Heart left ventricle (tissue), 16 donors: Measurements from ENCODE around the gene OR51B5. TPM values are rescaled to one million over a fixed set of nuclear protein-coding genes. Genes with fewer than 3 reads are reported as not detected.
"Not testable (repeated sequence)": the region's sequence is repeated elsewhere in the genome, so short reads cannot be mapped to it uniquely, and the experiment has no call there.

Source experiments
- ATAC-seq, 4 donors: fragments of 200-7000 bp; cut with Tn5 transposase; one replicate each; pipeline ENCODE4 v1.9.1; 2020 to 2022; ENCODE audit warnings: moderate library complexity in 4 of 4, mild to moderate bottlenecking in 3 of 4, moderate number of reproducible peaks in 1 of 4
- DNase-seq, 5 donors: peaks; one replicate each; pipeline ENCODE4 v3.0.0-alpha.2; 2020
- H3K27ac ChIP-seq, 12 donors: fragments of 200-600 bp; sonication (generic) in 4 of 12; one replicate each; pipeline versions ENCODE4 v1.5.0 to v1.8.0; 2016 to 2022; ENCODE audit warnings: mild to moderate bottlenecking in 2 of 12
- H3K27me3 ChIP-seq, 9 donors: fragments of 200-600 bp; sonication (generic) in 2 of 9; one replicate each; pipeline versions ENCODE4 v1.5.1 to v1.8.0; 2016 to 2022; ENCODE audit warnings: mild to moderate bottlenecking in 3 of 9
- H3K36me3 ChIP-seq, 9 donors: fragments of 200-600 bp; sonication (generic) in 2 of 9; one replicate each; pipeline versions ENCODE4 v1.5.0 to v1.8.0; 2018 to 2022; ENCODE audit warnings: mild to moderate bottlenecking in 2 of 9
- H3K4me1 ChIP-seq, 12 donors: fragments of 200-600 bp; sonication (generic) in 4 of 12; one replicate each; pipeline versions ENCODE4 v1.5.0 to v1.8.0; 2016 to 2022; ENCODE audit warnings: mild to moderate bottlenecking in 3 of 12
- H3K4me3 ChIP-seq, 12 donors: fragments of 200-600 bp; sonication (generic) in 4 of 12; one replicate each; pipeline versions ENCODE4 v1.5.0 to v1.8.0; 2017 to 2022; ENCODE audit warnings: mild to moderate bottlenecking in 9 of 12, moderate library complexity in 4 of 12
- H3K9me3 ChIP-seq, 12 donors: fragments of 200-600 bp; sonication (generic) in 4 of 12; one replicate each; pipeline versions ENCODE4 v1.5.0 to v1.8.0; 2016 to 2022; ENCODE audit warnings: mild to moderate bottlenecking in 1 of 12
- CTCF ChIP-seq, 12 donors: fragments of 200-600 bp; sonication (generic) in 4 of 12; IDR thresholded peaks; one replicate each; pipeline versions ENCODE4 v1.5.0 to v1.8.0; 2018 to 2022; ENCODE audit warnings: antibody characterized with exemption in 12 of 12, mild to moderate bottlenecking in 5 of 12
- POLR2A ChIP-seq, 2 donors: fragments of 450-650 bp; IDR thresholded peaks; one replicate each; pipeline ENCODE4 v1.6.1; 2017; ENCODE audit warnings: antibody characterized with exemption in 2 of 2, mild to moderate bottlenecking in 2 of 2, moderate library complexity in 2 of 2
- WGBS, 4 donors: extraction: QIAGEN DNeasy Blood & Tissue Kit in 2 of 4; methylation state at CpG; one replicate each; pipeline versions ENCODE4 v1.1.5 to v1.1.7; 2013 to 2018; 5-methylcytosine and 5-hydroxymethylcytosine counted together
- intact Hi-C, 10 donors: fragments of 100-400 bp; cut with DNase I; formaldehyde crosslinking; loops; one replicate each; pipeline versions ENCODE4 v1.11.1 to v1.14.2; 2022
- polyA plus RNA-seq, 2 donors: library from polyadenylated mRNA; stranded (reverse); fragments of 200-250 nt; gene quantifications; one replicate each; pipeline ENCODE4 v1.2.3, GENCODE V29; 2013
- total RNA-seq, 9 donors: library from RNA; depleted of rRNA in 2 of 9; stranded (reverse); fragments of >200 nt in 2 of 9; fragmentation: NEBNext Ultra II Directional in 3 of 9; extraction: Animal tissue kit (Norgen Biotek cat#: 25700) in 3 of 9; gene quantifications; one replicate each; pipeline versions ENCODE4 v1.1.0 to v1.2.4, GENCODE V29; 2016 to 2023
- donor health status: ischemic (EF 13 %, LVEDD 7.1; RV severe dilation, severe dysfunction).
- donor health status: healthy with polysubstance abuse.
- donor health status: DM: no; HTN: yes; CAD: no.
- donor health status: DM: no; HTN: no; CAD: no.
- donor health status: ischemic (EF 25% LVEDD 6.9; RV normal size, moderate dysfunction).
- donor health status: ischemic (EF 25% LVEDD 5.7; RV mildly dilated, moderate dysfunction).
- donor health status: healthy.
- donor health status: DM: yes; HTN: yes; CAD: no.
- donor health status: ischemic (EF 35%, LVEDD 5.7; RV mildly dilated, moderate dysfunction).
- donor health status: nonischemic (EF 11% LVEDD 7.7; RV severe dilation, severe dysfunction).
- donor health status: DM: yes; HTN: yes; CAD: no.
- donor health status: PGD.
- donor health status: ischemic (EF 29% LVEDD 5.4; RV normal size, mild dysfunction).
- donor health status: nonischemic (EF 23%, LVEDD 6.1; RV moderate dilation, normal function).

The OR51B5 gene
- total and polyA plus RNA-seq, 11 donors = 0.11 to 0.80 TPM; not detected in 9

DNA sequence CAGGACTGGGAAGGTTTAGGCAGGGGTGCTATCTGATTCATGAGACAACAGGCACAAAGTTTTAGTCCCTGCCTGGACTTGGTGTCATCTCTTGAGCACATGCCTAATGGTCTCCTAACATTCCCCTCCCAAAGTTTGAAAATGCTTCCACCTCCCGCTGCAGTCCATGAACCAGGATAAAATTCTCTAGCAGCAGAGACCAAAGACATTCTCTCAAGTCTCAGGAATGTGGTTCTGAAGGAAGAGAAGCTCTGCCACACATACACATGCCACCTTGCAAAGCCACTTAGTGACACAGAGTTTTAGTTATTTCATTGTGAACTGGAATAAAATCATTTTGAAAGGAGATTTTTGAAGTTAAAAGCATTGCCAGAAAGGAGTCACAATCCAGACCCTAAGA lies 23.5 kb upstream of the OR51B5 start:
- H3K4me1 ChIP-seq = peaks cover 0 to 14% (median 0%) of the 10 kb centered on the region in 12 donors
- H3K36me3 ChIP-seq = no peaks in the 10 kb centered on the region
- DNase-seq = no peak
- H3K27ac ChIP-seq = no peak overlapping the region
- WGBS, 4 donors = 0 to 68% (median 47%) methylated on average over 1 of the region's 1 CpG
- H3K4me3 ChIP-seq = no peak overlapping the region
- no peaks in the 10 kb centered on the region for H3K27me3 ChIP-seq
- TF ChIP-seq POLR2A (IDR thresholded peaks at IDR 0.05) = no peak
- TF ChIP-seq CTCF (IDR thresholded peaks at IDR 0.05) = no peak
- no peaks in the 10 kb centered on the region for H3K9me3 ChIP-seq
- intact Hi-C loops = no loop called here
- no peak for ATAC-seq

- H3K27me3 ChIP-seq, H3K4me3 ChIP-seq, intact Hi-C loops, ATAC-seq, H3K9me3 ChIP-seq, H3K36me3 ChIP-seq, H3K27ac ChIP-seq, DNase-seq: not testable (repeated sequence)
- TF ChIP-seq CTCF (IDR thresholded peaks at IDR 0.05) = peak in 1 of 12 donors; percentile 6
- WGBS, 4 donors = 76 to 94% (median 82%) methylated on average over 6 of the region's 6 CpGs
- peaks cover 0 to 14% (median 0%) of the 10 kb centered on the region in 12 donors for H3K4me1 ChIP-seq
These were observed 23.0 kb upstream of the OR51B5 start for GRCh38 chr11:5366365-5366764.

DNA sequence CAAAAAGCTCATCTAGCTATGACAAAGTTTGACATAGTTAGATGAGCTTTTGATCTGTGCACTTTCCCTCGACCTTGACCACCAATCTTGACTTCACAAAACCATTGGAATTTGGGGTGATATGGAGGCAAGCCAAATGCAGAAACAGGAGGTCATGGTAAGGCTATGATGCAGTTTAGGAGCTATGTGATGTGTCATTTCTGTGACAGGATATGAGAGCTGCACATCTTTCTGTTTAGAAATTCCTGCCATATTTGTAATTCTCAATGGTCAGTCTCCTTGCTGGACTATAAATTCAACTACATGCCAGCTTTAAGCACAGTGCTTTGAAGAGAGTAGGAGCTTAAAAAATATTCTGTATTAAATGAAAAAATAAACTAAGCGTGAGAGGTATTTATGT lies 20.9 kb upstream of the OR51B5 start:
- Histone ChIP-seq H3K36me3 (no peaks in the 10 kb centered on the region), H3K27ac (no peak overlapping the region), H3K4me3 (no peak overlapping the region), H3K9me3 (peaks cover 0 to 6% (median 0%) of the 10 kb centered on the region in 12 donors), H3K4me1 (peaks cover 0 to 14% (median 0%) of the 10 kb centered on the region in 12 donors), H3K27me3 (no peaks in the 10 kb centered on the region)
- 31 to 59% (median 56%) methylated on average over 1 to 2 of the region's 2 CpGs for WGBS, 4 donors
- intact Hi-C loops = no loop called here
- DNase-seq (no peak), ATAC-seq (no peak)
- no peak for TF ChIP-seq POLR2A (IDR thresholded peaks at IDR 0.05)
- no peak for TF ChIP-seq CTCF (IDR thresholded peaks at IDR 0.05)

- intact Hi-C loops = no loop called here
- TF ChIP-seq POLR2A (IDR thresholded peaks at IDR 0.05) (no peak), CTCF (IDR thresholded peaks at IDR 0.05) (no peak)
These were observed 20.4 kb upstream of the OR51B5 start for GRCh38 chr11:5363679-5364078.

More at GRCh38 chr11:5363679-5364078, 20.4 kb upstream of the OR51B5 start:
- no peaks in the 10 kb centered on the region for H3K36me3 ChIP-seq
- H3K9me3 ChIP-seq = peaks cover 0 to 6% (median 0%) of the 10 kb centered on the region in 12 donors
- H3K27ac ChIP-seq = no peak overlapping the region
- peaks cover 0 to 14% (median 0%) of the 10 kb centered on the region in 12 donors for H3K4me1 ChIP-seq
- ATAC-seq = no peak
- no peak overlapping the region for H3K4me3 ChIP-seq
- DNase-seq = no peak
- no peaks in the 10 kb centered on the region for H3K27me3 ChIP-seq
- WGBS, 4 donors = 82 to 97% (median 89%) methylated on average over 1 of the region's 1 CpG
